Umbilical cord (tissue), 2 donors: ENCODE measurements around the gene ACTR3C. TPM values are rescaled to one million over a fixed set of nuclear protein-coding genes. Genes with fewer than 3 reads are reported as not detected.

Experiments
- DNase-seq: peaks from one replicate; pipeline ENCODE4 v3.0.0-alpha.2; 2015; ENCODE audit warnings: low spot score
- total RNA-seq: library from RNA; depleted of rRNA; stranded (reverse); fragments of >200 nt; gene quantifications from one replicate; pipeline ENCODE4 v1.2.3, GENCODE V29; 2014; ENCODE audit warnings: low replicate concordance; ENCODE audit not compliant: insufficient read depth

ACTR3C gene
- total RNA-seq = 2.4 TPM

DNA sequence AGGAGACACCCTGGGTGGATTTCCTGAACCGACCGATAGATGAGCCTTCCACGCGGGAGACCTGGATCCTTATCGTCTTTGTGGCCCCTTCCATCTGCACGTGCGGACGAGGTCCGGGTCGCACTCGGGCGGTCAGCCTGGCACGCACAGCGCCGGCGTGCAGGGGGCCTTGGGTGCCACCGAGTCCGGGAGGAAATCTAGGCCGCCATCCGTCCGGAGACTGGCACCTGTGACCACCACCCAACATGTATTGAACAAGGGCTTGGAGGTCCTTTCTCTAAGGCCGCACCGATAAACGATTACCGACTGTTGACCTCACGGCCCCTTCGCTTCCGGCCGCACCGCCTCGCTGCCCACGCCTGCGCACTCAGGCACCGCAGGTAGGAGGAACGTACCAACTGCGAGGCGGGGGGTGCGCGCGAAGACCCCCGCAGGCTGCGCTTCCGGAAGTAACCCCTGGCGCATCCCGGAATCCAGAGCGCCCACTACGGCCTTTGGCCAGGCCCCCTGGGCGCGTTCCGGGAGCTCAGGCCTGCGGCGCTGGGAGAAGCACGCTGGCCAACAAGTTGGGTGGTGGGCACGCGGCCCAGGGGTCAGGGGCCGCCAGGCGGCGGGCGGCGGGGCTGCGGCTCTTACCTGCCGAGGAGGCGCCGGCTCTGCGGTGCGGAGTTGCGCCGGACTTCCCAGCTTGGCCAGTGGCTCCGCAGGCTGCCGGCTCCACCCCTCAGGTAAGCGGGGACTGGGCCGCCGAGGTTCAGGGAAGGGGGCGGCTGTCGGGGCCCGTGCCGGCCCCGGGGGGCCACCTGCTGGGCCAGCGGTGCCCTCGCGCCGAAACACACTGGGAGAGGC is at the start of gene ACTR3C, which contains the start of gene LRRC61:
ACTR3C (minus strand) TSS at position 713 of the 849 bp plus-strand sequence. CDS start 28,249 bp downstream, outside the sequence.
LRRC61 (plus strand) TSS at position 523 of the 849 bp plus-strand sequence. CDS start 13,507 bp downstream, outside the sequence.
- peak; percentile 48 for DNase-seq

DNA sequence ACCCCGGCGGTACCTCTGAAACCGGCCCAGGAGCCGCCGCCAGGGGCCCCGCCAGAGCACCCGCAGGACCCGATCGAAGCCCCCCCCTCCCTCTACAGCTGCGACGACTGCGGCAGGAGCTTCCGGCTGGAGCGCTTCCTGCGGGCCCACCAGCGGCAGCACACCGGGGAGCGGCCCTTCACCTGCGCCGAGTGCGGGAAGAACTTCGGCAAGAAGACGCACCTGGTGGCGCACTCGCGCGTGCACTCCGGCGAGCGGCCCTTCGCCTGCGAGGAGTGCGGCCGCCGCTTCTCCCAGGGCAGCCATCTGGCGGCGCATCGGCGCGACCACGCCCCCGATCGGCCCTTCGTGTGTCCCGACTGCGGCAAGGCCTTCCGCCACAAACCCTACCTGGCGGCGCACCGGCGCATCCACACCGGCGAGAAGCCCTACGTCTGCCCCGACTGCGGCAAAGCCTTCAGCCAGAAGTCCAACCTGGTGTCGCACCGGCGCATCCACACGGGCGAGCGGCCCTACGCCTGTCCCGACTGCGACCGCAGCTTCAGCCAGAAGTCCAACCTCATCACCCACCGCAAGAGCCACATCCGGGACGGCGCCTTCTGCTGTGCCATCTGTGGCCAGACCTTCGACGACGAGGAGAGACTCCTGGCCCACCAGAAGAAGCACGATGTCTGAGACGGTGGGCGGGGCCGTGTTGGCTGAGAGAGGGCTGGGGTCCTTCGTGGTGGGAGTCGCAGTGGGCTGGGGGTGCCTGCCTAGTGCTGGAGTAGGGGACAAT is 49.1 kb upstream of the ACTR3C start:
- DNase-seq = no peak

DNA sequence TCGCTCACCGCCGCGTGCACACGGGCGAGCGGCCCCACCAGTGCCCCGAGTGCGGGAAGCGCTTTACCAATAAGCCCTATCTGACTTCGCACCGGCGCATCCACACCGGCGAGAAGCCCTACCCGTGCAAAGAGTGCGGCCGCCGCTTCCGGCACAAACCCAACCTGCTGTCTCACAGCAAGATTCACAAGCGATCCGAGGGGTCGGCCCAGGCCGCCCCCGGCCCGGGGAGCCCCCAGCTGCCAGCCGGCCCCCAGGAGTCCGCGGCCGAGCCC is 48.6 kb upstream of the ACTR3C start:
- DNase-seq = no peak

DNA sequence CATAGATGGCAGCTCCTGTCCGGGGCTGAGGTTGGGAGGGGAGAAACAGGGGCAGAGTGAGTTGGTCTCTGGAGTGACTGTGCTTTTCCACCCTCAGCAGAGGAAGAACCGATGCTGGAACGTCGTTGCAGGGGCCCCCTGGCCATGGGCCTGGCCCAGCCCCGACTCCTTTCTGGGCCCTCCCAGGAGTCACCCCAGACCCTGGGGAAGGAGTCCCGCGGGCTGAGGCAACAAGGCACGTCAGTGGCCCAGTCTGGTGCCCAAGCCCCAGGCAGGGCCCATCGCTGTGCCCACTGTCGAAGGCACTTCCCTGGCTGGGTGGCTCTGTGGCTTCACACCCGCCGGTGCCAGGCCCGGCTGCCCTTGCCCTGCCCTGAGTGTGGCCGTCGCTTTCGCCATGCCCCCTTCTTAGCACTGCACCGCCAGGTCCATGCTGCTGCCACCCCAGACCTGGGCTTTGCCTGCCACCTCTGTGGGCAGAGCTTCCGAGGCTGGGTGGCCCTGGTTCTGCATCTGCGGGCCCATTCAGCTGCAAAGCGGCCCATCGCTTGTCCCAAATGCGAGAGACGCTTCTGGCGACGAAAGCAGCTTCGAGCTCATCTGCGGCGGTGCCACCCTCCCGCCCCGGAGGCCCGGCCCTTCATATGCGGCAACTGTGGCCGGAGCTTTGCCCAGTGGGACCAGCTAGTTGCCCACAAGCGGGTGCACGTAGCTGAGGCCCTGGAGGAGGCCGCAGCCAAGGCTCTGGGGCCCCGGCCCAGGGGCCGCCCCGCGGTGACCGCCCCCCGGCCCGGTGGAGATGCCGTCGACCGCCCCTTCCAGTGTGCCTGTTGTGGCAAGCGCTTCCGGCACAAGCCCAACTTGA is 48.0 kb upstream of the ACTR3C start:
- DNase-seq = no peak

DNA sequence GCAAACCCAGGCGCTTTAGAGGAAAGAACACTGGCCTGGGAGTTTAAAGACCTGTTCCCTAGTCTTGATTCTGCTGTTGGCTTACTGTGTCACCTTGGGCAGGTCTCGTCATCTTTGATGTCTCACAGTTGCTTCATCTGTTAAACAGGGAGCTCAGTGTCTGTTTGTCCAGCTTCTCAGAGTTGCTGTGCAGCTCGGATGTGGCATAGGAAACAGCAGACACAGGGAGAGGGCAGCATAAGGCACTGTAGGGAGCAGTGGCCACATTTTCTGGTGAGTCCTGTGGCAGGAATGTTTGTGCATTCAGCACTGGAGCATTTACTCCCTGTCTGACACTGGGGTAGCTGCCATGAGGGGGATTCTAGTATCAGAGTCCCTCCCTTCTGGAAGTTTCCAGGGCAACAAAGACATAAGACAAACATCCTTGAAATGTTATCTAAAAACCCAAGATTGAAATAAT is 47.3 kb upstream of the ACTR3C start:
- DNase-seq = peak; percentile 47

DNA sequence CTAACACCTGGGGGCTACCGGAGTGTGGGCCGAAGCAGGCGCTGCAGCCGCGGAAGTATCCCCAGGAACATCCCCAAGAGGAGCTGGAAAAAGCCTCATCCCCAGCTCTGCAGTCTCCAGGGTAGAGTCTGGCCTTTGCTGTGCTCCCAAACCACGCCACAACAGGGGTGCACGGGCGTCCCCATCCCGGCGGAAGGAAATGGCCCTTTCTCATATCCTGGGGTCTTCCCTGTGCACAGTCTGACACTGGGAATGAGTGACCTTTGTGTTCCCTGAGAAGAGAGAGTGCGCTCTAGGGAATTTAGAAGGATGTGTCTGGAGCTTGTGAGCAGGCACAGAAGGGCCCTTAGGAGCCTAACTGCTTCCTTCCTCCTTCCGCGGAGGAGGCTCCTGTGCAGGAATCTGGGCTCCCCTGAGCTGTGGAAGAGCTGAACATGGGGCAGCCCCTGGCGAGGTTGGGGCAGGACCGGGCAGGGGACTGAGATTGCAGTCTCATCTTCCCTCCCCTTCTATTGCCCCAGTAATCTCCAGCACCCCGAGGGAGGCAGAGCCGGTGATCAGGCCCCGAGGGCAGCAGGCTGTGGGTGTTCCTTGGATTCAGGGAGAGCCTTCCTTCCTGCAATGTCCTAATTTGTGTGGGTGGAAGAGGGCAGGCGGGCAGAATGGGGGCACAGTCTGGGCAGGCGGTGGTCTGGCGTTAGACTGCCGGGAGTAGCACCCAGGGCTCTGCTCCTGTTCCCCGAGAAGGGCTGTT is 46.6 kb upstream of the ACTR3C start:
- DNase-seq = no peak

DNA sequence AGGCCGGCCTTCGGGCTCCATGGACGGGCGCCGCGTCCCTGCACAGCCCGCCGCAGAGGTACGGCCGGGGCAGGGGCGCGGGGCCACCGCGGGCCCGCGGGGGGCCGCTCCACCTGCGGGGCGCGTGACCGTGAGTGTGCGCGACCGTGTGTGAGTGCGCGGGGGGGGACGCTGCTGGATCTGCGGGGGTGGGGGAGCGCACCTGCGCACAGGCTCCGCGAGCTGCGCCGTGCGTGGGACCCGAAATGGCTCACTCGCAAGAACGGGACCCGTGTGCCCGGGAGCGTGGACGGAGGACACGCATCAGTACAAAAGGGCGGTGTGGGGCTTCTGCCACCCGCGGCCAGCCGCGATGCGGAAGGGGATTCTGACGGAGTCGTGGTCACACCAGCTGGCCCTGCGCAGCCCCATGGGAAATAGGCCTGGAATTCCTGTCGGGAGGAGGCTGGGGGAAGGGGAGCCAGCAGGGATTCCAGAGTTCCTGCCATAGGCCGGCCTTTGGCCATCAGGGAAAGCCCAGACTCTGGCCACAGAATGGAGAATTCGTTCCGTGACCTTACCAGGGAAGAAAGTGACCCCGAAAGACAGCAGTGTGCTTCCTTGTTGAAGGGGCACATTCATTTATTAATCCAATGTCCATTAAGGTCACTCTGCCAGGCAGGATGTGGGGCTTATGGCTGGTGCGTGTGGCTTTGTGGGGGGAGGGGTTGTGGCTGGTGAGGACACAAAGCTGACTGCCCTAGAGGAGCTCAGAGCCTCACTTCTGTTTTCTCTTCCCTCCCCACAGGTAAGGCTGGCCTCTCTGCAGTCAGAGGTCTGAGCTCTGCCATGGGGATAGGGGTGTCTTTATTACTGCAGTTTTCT is 45.8 kb upstream of the ACTR3C start:
- DNase-seq = peak; percentile 73

DNA sequence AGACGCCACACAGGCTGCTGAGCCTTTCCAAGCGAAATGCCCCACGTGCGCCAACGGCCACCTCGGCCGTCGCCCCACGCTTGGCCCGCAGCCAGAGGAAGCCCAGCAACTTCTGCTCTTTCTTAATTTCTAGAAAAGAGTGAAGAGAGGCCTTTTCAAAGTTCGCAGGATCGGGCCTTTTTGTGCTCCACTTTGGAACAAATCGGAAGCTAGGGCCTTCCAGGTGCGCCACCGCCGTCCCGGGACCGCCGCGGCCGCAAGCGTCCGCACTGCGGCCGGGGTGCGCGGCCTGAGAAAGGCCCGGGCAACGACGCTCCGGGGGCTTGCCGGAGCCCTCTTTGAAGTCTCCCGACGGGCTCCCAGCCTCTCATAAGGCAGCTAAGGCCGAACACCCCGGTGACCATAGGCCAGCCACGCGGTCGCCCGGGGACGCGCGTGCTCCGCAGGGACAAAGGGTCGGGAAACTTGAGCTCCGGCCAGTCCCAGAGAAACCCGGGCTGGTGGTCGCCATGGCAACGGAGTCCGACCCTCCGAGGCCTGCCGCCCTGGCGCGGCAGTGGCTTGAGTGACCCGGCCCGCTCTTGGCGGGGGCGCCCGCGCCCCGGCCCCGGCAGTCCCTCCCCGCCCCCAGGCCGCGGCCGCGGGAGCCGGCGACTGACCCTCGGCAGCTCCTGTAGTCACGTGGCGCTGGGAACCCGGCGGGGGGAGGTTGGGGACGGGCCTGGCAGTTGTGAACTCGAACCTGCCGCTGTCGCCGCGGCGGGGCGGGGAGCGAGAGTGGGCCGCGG is 44.9 kb upstream of the ACTR3C start, which contains the start of gene REPIN1:
REPIN1 (plus strand) TSS at position 727 of the 788 bp plus-strand sequence. CDS start 890 bp downstream, outside the sequence.
- DNase-seq = peak; percentile 90

DNA sequence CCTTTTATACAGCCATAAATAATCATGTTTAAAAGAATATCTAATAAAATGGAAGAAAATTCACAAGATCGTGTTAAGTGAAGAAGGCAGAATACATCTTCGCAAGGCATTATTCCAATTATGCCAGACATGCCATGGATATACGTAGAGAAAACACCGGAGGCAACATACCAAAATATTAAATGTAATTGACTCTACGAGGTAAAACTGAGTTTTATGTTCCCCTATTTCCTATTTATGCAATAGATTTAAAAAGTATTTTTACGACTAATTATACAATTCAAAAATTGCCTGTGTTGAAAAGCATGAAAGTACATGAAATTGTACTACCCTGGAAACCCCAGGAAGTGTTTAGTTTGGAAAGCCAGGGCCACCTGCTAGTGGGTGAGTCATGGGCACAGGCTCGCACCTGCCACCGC is 44.3 kb upstream of the ACTR3C start:
- no peak for DNase-seq

DNA sequence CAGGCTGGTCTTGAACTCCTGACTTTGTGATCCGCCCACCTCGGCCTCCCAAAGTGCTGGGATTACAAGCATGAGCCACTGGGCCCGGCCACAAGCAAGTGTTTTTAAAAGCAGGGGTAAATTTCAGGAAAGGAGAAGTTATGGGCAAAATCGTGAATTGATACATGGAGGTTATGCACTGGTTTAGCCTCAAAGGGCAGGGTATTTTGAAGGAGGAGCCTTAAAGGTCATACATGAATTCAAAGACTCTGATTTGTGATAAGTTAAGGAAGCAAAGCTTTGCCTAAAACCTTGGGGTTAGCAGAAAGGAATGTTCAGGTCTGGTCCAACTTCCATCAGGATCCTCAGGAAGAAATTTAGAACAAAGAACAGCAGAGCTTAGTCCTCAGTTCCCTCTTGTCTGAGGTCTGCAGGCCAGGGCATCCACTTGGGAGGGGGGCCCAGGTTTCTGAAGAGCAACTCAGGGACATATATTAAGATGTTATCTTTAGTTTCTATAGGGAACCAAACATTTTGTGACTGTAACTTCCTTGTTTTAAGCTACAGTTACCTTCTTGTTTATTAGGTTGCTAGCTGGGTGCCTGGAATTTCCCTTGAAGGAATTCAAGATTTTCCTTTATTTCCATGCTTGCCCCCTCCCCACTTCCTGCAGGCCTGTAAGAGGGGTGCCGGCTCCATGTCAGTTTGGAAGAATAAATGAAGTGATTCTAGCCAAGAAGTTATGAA is 42.5 kb upstream of the ACTR3C start:
- no peak for DNase-seq

DNA sequence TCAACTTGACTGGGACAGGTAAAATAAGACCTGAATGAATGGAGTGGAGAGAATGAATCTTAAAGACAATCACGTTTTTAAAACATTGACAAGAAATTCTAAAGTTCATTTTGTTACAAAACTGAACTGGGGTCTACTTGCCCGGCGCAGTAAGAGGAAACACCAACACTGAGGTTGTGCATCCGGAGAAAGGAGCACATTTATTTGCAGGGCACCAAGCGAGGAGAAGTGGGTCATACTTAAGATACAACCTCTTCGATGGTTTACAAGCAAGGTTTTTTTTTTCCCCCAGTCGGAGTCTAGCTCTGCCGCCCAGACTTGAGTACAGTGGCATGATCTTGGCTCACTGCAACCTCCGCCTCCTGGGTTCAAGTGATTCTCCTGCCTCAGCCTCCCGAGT is 41.8 kb upstream of the ACTR3C start:
- no peak for DNase-seq

DNA sequence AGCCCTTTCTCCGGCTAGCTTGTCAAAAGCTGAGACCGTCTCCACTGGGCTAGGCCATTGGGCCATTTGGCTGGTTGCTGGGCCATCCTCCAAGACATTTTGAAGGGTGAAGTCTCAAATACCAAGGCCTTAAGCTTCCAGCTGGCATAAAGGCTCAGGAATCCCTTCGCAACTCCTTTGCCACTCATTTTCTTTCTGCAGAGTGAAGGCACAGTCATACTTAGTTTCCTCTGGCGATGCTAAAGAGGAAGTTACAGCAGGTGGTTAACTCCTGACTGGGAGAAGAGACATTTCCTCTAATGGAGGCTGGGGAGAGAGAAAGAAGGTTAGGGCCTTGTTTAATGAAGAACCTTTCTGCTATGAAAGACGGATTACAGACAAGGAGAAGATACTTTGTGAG is 40.5 kb upstream of the ACTR3C start:
- no peak for DNase-seq

DNA sequence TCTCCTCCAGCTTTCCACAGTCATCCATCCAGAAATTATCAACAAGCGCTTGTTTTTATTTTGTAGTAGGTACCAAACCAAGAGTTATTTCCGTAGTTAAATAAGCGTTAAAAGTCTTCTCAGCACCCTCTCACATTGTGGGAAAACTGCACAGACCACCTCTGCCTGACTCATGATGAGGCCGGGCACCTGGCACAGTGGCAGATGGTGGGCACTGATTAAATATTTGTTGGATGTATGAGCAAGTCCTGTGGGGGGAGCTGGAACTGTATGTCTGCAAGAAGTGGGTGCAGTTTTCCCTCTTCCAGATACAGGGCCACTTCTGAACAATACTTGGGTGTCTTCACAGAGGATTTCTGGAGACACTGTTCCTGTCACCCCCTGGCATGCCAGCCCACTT is 40.0 kb upstream of the ACTR3C start:
- DNase-seq = no peak

DNA sequence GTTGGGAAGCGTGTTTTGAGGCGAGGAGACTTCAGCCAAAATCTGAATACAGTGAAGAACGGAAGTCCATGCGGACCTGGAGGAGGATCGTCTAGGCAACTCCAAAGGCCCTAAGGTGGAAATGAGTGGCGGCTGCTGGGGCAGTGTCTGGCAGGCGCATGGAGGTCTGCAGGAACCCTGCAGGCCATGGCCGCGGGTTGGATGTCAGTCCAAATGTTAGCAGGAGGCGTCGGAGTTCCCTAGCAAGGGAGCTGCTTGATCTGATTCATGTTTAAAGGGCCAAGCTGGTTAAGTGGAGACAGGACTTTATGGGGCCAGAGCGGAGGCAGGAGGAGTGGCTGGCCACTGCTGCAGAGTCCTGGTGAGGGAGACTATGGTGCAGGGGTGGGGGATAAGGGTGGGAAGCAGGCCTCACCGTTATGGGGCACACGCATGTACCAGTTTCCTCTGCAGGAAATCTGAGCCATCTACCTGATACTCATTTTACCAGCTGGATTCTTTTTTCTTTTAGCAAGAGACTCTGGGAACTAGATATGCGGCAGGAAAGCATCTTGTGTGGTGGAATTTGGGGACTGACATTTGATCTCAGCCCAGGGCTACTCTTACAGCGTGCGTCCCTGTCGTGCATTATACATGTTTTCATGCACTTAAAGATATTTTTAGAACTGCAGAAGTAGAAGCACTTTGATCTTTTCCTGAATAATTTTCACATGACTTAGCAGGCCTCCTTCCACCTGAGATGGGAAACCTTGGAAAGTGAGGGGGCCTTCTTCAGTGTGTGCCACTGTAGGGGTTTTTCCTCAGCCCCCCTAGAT is 38.7 kb upstream of the ACTR3C start:
- no peak for DNase-seq

DNA sequence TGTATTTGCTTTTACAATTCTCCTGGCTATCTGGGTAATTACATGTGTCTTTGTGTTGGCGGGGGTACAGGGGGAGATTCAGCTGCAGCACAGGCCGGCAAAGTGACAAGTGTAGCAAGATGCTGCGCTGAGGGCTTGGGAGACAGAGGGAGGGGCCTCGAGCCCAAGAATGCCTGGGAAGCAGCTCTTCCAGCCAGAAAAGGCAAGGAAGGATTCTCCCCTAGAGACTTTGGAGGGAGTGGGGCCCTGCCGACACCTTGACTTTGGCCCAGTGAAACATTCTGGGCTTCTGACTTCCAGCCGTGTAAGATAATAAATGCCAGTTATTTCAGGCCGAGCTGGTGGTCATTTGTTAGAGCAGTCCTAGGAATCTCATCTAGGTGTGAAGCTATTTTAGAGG is 38.1 kb upstream of the ACTR3C start:
- DNase-seq = no peak

DNA sequence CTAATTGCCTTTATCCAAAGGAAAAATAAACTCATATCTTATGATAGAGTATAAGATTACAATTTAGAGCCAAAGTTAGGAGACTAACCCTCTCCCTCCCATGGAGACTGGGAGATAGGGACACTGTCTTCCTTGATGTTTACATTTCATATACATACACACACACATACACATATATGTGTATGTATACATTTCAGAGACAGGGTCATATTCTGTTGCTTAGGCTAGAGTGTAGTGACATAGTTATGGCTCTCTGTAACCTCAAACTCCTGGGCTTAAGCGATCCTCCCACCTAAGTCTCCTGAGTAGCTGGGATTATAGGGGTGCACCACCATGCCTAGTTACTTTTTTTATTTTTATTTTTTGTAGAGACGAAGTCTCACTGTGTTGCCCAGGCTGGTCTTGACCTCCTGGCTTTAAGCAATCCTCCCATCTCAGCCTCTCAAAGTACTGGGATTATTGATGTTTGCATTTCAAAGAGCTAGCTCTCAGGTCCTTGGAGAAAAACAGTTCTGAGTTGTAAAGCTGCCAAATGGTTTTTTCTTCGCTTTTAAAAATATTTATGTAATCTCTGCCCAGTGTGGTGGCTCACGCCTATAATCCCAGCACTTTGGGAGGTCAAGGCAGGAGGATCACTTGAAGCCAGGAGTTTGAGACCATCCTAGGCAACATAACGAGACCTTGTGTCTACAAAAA is 37.2 kb upstream of the ACTR3C start:
- no peak for DNase-seq
